Liver (tissue), 9 donors: Measurements from ENCODE around the gene DHX9. TPM values are rescaled to one million over a fixed set of nuclear protein-coding genes. Genes with fewer than 3 reads are reported as not detected.

Source experiments
- DNase-seq: peaks from one replicate; pipeline ENCODE4 v3.0.0-alpha.2; 2017; ENCODE audit warnings: low spot score
- H3K27ac ChIP-seq, 2 donors: one replicate each; pipeline ENCODE4 v1.7.0; 2013; ENCODE audit warnings: inconsistent platforms in 2 of 2, low read length in 2 of 2, control low read depth in 1 of 2, low read depth in 1 of 2, mild to moderate bottlenecking in 1 of 2
- H3K27me3 ChIP-seq, 4 donors: one replicate each; pipeline versions ENCODE4 v1.6.1 to v1.7.0; 2013; ENCODE audit warnings: low read length in 3 of 4, inconsistent platforms in 1 of 4, mild to moderate bottlenecking in 1 of 4, moderate library complexity in 1 of 4; ENCODE audit not compliant: control insufficient read depth in 4 of 4, insufficient read depth in 4 of 4
- H3K36me3 ChIP-seq, 4 donors: one replicate each; pipeline versions ENCODE4 v1.6.1 to v1.7.0; 2013; ENCODE audit warnings: low read length in 3 of 4, mild to moderate bottlenecking in 3 of 4, low read depth in 1 of 4, moderate library complexity in 1 of 4; ENCODE audit not compliant: control insufficient read depth in 4 of 4, insufficient read depth in 3 of 4
- H3K4me1 ChIP-seq, 4 donors: one replicate each; pipeline versions ENCODE4 v1.6.1 to v1.7.0; 2013; ENCODE audit warnings: low read length in 3 of 4, mild to moderate bottlenecking in 3 of 4, moderate library complexity in 1 of 4; ENCODE audit not compliant: control insufficient read depth in 4 of 4, insufficient read depth in 4 of 4
- H3K4me3 ChIP-seq, 3 donors: one replicate each; pipeline versions ENCODE4 v1.6.1 to v1.7.0; 2013; ENCODE audit warnings: low read length in 3 of 3, control low read depth in 1 of 3, low read depth in 1 of 3, mild to moderate bottlenecking in 1 of 3
- H3K9ac ChIP-seq, 2 donors: one replicate each; pipeline ENCODE4 v1.7.0; 2013; ENCODE audit warnings: low read length in 2 of 2, mild to moderate bottlenecking in 2 of 2, moderate library complexity in 2 of 2, control low read depth in 1 of 2, low read depth in 1 of 2
- H3K9me3 ChIP-seq, 4 donors: one replicate each; pipeline versions ENCODE4 v1.6.1 to v1.7.0; 2013; ENCODE audit warnings: low read length in 3 of 4; ENCODE audit not compliant: control insufficient read depth in 4 of 4
- EGR1 ChIP-seq, 2 donors: IDR thresholded peaks; 2 replicates each; pipeline ENCODE4 v1.6.1; 2016 to 2018; ENCODE audit warnings: antibody characterized with exemption in 2 of 2, low read depth in 2 of 2
- FOXA1 ChIP-seq: IDR thresholded peaks from 2 replicates; pipeline ENCODE4 v1.6.1; 2016; ENCODE audit warnings: antibody characterized with exemption
- FOXA2 ChIP-seq: IDR thresholded peaks from 2 replicates; pipeline ENCODE4 v1.6.1; 2016; ENCODE audit warnings: antibody characterized with exemption
- GABPA ChIP-seq, 2 donors: IDR thresholded peaks in 1 of 2; conservative IDR thresholded peaks in 1 of 2; 2 replicates each; pipeline ENCODE4 v1.6.1; 2016; ENCODE audit warnings: antibody characterized with exemption in 2 of 2, mild to moderate bottlenecking in 1 of 2, moderate library complexity in 1 of 2
- HNF4A ChIP-seq, 2 donors: conservative IDR thresholded peaks; 2 replicates each; pipeline ENCODE4 v1.6.1; 2016; ENCODE audit warnings: antibody characterized with exemption in 2 of 2, mild to moderate bottlenecking in 2 of 2
- HNF4G ChIP-seq: IDR thresholded peaks from 2 replicates; pipeline ENCODE4 v1.6.1; 2016; ENCODE audit warnings: antibody characterized with exemption
- JUND ChIP-seq, 2 donors: IDR thresholded peaks; 2 replicates each; pipeline ENCODE4 v1.6.1; 2016; ENCODE audit warnings: antibody characterized with exemption in 2 of 2
- NR2F2 ChIP-seq: IDR thresholded peaks from 2 replicates; pipeline ENCODE4 v1.6.1; 2016; ENCODE audit warnings: antibody characterized with exemption
- RAD21 ChIP-seq, 2 donors: IDR thresholded peaks; 2 replicates each; pipeline ENCODE4 v1.6.1; 2016; ENCODE audit warnings: antibody characterized with exemption in 2 of 2, mild to moderate bottlenecking in 2 of 2
- RXRA ChIP-seq, 2 donors: IDR thresholded peaks; 2 replicates each; pipeline ENCODE4 v1.6.1; 2017 to 2018; ENCODE audit warnings: antibody characterized with exemption in 2 of 2, mild to moderate bottlenecking in 1 of 2
- SP1 ChIP-seq: IDR thresholded peaks from 2 replicates; pipeline ENCODE4 v1.6.1; 2018; ENCODE audit warnings: antibody characterized with exemption, mild to moderate bottlenecking
- TAF1 ChIP-seq: conservative IDR thresholded peaks from 2 replicates; pipeline ENCODE4 v1.6.1; 2016; ENCODE audit warnings: antibody characterized with exemption, mild to moderate bottlenecking
- WGBS: extraction: QIAGEN DNeasy Blood & Tissue Kit; methylation state at CpG from one replicate; pipeline ENCODE4 v1.1.7; 2013; 5-methylcytosine and 5-hydroxymethylcytosine counted together
- polyA plus RNA-seq, 2 donors: library from polyadenylated mRNA; stranded (reverse) in 1 of 2; unstranded in 1 of 2; fragments of 200-250 nt in 1 of 2; fragments of >200 nt in 1 of 2; fragmentation: Nextera tagmentation in 1 of 2; extraction: Ambion mirVana in 1 of 2; gene quantifications; one replicate each; pipeline versions ENCODE4 v1.2.1 to v1.2.3, GENCODE V29; 2013 to 2015
- total RNA-seq, 2 donors: library from RNA; depleted of rRNA; stranded (reverse); fragments of >200 nt; gene quantifications; one replicate each; pipeline ENCODE4 v1.2.3, GENCODE V29; 2014
- TF ChIP-seq, protein P1 (sequence below): IDR thresholded peaks from 2 replicates; pipeline ENCODE4 v1.6.1; 2016; ENCODE audit warnings: antibody characterized with exemption, mild to moderate bottlenecking
- TF ChIP-seq, protein P2 (sequence below): IDR thresholded peaks from 2 replicates; pipeline ENCODE4 v1.6.1; 2016; ENCODE audit warnings: antibody characterized with exemption
- TF ChIP-seq, protein P3 (sequence below): IDR thresholded peaks from 2 replicates; pipeline ENCODE4 v1.6.1; 2016; ENCODE audit warnings: antibody characterized with exemption
- TF ChIP-seq, protein P4 (sequence below): fragments of 150-350 bp; IDR thresholded peaks from 2 replicates; pipeline ENCODE4 v1.5.1; 2017; ENCODE audit warnings: improper control_type of control experiment, low read depth, low read length; ENCODE audit not compliant: missing input control
- TF ChIP-seq, protein P5 (sequence below): IDR thresholded peaks from 2 replicates; pipeline ENCODE4 v1.6.1; 2016; ENCODE audit warnings: antibody characterized with exemption
- donor health status: healthy.
- donor health status: healthy.
- donor health status: healthy.
- donor health status: healthy.
- donor health status: healthy.

The DHX9 gene
- total and polyA plus RNA-seq, 4 donors, result 23.1 to 108 (median 47.3) TPM

DNA sequence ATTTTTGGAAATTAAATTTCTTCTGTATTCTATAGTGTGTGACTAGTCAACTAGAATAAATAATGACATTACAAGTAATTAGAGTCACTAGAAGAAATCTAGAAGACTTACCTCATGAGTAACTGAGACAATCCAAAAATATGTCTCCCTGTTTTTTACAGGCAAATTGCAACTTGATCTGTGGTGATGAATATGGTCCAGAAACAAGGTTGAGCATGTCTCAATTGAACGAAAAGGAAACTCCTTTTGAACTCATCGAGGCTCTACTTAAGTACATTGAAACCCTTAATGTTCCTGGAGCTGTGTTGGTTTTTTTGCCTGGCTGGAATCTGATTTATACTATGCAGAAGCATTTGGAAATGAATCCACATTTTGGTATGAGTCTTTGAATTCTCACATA lies 36.7 kb downstream of the DHX9 start:
- Histone ChIP-seq H3K27me3 (no peaks in the 10 kb centered on the region), H3K27ac (no peak overlapping the region), H3K36me3 (peaks cover 21 to 97% (median 91%) of the 10 kb centered on the region in 4 donors), H3K4me1 (no peaks in the 10 kb centered on the region), H3K9me3 (no peaks in the 10 kb centered on the region), H3K9ac (no peak overlapping the region), H3K4me3 (no peak overlapping the region)
- TF ChIP-seq JUND (IDR thresholded peaks at IDR 0.05), result no peak
- TF ChIP-seq RAD21 (IDR thresholded peaks at IDR 0.05), result no peak
- TF ChIP-seq, protein P1, sequence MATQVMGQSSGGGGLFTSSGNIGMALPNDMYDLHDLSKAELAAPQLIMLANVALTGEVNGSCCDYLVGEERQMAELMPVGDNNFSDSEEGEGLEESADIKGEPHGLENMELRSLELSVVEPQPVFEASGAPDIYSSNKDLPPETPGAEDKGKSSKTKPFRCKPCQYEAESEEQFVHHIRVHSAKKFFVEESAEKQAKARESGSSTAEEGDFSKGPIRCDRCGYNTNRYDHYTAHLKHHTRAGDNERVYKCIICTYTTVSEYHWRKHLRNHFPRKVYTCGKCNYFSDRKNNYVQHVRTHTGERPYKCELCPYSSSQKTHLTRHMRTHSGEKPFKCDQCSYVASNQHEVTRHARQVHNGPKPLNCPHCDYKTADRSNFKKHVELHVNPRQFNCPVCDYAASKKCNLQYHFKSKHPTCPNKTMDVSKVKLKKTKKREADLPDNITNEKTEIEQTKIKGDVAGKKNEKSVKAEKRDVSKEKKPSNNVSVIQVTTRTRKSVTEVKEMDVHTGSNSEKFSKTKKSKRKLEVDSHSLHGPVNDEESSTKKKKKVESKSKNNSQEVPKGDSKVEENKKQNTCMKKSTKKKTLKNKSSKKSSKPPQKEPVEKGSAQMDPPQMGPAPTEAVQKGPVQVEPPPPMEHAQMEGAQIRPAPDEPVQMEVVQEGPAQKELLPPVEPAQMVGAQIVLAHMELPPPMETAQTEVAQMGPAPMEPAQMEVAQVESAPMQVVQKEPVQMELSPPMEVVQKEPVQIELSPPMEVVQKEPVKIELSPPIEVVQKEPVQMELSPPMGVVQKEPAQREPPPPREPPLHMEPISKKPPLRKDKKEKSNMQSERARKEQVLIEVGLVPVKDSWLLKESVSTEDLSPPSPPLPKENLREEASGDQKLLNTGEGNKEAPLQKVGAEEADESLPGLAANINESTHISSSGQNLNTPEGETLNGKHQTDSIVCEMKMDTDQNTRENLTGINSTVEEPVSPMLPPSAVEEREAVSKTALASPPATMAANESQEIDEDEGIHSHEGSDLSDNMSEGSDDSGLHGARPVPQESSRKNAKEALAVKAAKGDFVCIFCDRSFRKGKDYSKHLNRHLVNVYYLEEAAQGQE, result no peak
- TF ChIP-seq RXRA (IDR thresholded peaks at IDR 0.05), result no peak
- TF ChIP-seq TAF1, result no peak
- TF ChIP-seq GABPA (IDR thresholded peaks at IDR 0.05 in 1 of 2, conservative IDR thresholded peaks at IDR 0.05 in 1 of 2), result no peak
- TF ChIP-seq, protein P2, sequence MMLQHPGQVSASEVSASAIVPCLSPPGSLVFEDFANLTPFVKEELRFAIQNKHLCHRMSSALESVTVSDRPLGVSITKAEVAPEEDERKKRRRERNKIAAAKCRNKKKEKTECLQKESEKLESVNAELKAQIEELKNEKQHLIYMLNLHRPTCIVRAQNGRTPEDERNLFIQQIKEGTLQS, result no peak
- TF ChIP-seq EGR1 (IDR thresholded peaks at IDR 0.05; ENCODE audit: low read depth in 2 of 2), result no peak
- WGBS, result 92% methylated on average over 2 of the region's 2 CpGs
- DNase-seq, result no peak

DNA sequence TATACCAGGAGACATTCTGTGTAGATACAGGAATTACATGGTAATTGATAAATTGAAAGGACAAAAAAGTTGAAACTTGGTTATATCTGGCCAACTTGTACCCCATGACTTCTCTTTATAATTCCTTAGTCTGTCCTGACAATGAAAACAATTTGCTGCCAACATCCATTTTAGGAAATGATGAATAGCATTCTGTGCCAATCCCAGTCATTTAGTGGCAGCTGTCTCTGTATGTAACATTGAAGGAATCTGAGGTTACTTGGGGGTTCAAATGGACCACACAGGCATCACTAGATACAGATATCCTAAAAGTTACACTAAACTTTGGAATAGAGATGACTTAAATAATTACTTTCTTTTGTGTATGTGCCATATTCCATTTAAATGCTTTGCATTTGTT lies 38.2 kb downstream of the DHX9 start:
- Histone ChIP-seq H3K4me3 (no peak overlapping the region), H3K9ac (no peak overlapping the region), H3K27me3 (no peaks in the 10 kb centered on the region), H3K4me1 (no peaks in the 10 kb centered on the region), H3K9me3 (no peaks in the 10 kb centered on the region), H3K27ac (no peak overlapping the region), H3K36me3 (peaks cover 25 to 99% (median 97%) of the 10 kb centered on the region in 4 donors)
- DNase-seq, result no peak
- TF ChIP-seq, protein P3, sequence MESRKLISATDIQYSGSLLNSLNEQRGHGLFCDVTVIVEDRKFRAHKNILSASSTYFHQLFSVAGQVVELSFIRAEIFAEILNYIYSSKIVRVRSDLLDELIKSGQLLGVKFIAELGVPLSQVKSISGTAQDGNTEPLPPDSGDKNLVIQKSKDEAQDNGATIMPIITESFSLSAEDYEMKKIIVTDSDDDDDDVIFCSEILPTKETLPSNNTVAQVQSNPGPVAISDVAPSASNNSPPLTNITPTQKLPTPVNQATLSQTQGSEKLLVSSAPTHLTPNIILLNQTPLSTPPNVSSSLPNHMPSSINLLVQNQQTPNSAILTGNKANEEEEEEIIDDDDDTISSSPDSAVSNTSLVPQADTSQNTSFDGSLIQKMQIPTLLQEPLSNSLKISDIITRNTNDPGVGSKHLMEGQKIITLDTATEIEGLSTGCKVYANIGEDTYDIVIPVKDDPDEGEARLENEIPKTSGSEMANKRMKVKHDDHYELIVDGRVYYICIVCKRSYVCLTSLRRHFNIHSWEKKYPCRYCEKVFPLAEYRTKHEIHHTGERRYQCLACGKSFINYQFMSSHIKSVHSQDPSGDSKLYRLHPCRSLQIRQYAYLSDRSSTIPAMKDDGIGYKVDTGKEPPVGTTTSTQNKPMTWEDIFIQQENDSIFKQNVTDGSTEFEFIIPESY, result no peak
- TF ChIP-seq FOXA2 (no peak), GABPA (IDR thresholded peaks at IDR 0.05 in 1 of 2, conservative IDR thresholded peaks at IDR 0.05 in 1 of 2) (no peak), HNF4A (conservative IDR thresholded peaks at IDR 0.05) (no peak), TAF1 (no peak), SP1 (no peak), FOXA1 (no peak), RAD21 (IDR thresholded peaks at IDR 0.05) (no peak), JUND (IDR thresholded peaks at IDR 0.05) (no peak), NR2F2 (no peak), EGR1 (IDR thresholded peaks at IDR 0.05; ENCODE audit: low read depth in 2 of 2) (no peak), HNF4G (no peak), RXRA (IDR thresholded peaks at IDR 0.05) (no peak)
- TF ChIP-seq, protein P4, sequence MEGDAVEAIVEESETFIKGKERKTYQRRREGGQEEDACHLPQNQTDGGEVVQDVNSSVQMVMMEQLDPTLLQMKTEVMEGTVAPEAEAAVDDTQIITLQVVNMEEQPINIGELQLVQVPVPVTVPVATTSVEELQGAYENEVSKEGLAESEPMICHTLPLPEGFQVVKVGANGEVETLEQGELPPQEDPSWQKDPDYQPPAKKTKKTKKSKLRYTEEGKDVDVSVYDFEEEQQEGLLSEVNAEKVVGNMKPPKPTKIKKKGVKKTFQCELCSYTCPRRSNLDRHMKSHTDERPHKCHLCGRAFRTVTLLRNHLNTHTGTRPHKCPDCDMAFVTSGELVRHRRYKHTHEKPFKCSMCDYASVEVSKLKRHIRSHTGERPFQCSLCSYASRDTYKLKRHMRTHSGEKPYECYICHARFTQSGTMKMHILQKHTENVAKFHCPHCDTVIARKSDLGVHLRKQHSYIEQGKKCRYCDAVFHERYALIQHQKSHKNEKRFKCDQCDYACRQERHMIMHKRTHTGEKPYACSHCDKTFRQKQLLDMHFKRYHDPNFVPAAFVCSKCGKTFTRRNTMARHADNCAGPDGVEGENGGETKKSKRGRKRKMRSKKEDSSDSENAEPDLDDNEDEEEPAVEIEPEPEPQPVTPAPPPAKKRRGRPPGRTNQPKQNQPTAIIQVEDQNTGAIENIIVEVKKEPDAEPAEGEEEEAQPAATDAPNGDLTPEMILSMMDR, result no peak
- TF ChIP-seq, protein P2, result no peak
- TF ChIP-seq, protein P1, result no peak
- TF ChIP-seq, protein P5, sequence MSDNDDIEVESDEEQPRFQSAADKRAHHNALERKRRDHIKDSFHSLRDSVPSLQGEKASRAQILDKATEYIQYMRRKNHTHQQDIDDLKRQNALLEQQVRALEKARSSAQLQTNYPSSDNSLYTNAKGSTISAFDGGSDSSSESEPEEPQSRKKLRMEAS, result no peak
